Measurements from ENCODE around the gene APOC3.

The APOC3 gene

GRCh38 chr11:116873381-116873780, 43.7 kb downstream of the APOC3 start:
- no peaks in the 10 kb centered on the region for H3K9me3 ChIP-seq (ENCODE audit: control insufficient read depth, low read length)
- no peak overlapping the region for H3K4ac ChIP-seq (ENCODE audit: low read depth in 1 of 2, low read length in 2 of 2)
- H4K91ac ChIP-seq (ENCODE audit: low read length): no peak overlapping the region
- H2AFZ ChIP-seq (ENCODE audit: low read depth, low read length): no peak overlapping the region
- peaks cover 6% of the 10 kb centered on the region for H3K79me1 ChIP-seq (replicated peaks; ENCODE audit: low read length, poor library complexity, severe bottlenecking)
- 98% methylated on average over 11 of the region's 11 CpGs for WGBS
- no peak overlapping the region for H2BK5ac ChIP-seq (ENCODE audit: low read depth, low read length, poor library complexity, severe bottlenecking)
- H2BK15ac ChIP-seq (ENCODE audit: low read depth, poor library complexity, severe bottlenecking): no peak overlapping the region
- H3K27me3 ChIP-seq (ENCODE audit: control insufficient read depth in 1 of 2, insufficient read depth in 1 of 2, low read length in 2 of 2): no peaks in the 10 kb centered on the region
- no peak overlapping the region for H3K18ac ChIP-seq (ENCODE audit: low read depth in 1 of 2, low read length in 2 of 2)
- no peak overlapping the region for H2BK12ac ChIP-seq (ENCODE audit: low read length in 2 of 2)
- H4K8ac ChIP-seq (ENCODE audit: low read length): no peak overlapping the region
- no peak overlapping the region for H2AK5ac ChIP-seq (ENCODE audit: low read length, severe bottlenecking)
- no peaks in the 10 kb centered on the region for H3K4me1 ChIP-seq (ENCODE audit: control insufficient read depth, insufficient read depth, low read depth, low read length)
- H3K23ac ChIP-seq (ENCODE audit: low read length in 2 of 2): no peak overlapping the region
- H3K36me3 ChIP-seq (ENCODE audit: control insufficient read depth in 1 of 2, insufficient read depth in 2 of 2, low read depth in 1 of 2, low read length in 2 of 2): peaks cover 14 to 68% of the 10 kb centered on the region in 2 experiments
- H3K27ac ChIP-seq (ENCODE audit: low read length, poor library complexity, severe bottlenecking): no peak overlapping the region
- H3K4me2 ChIP-seq (ENCODE audit: low read length, poor library complexity, severe bottlenecking): no peak overlapping the region
- H3K9ac ChIP-seq (ENCODE audit: low read length): no peak overlapping the region
- H2BK120ac ChIP-seq (ENCODE audit: low read depth, low read length): no peak overlapping the region
- no peak overlapping the region for H3K14ac ChIP-seq (ENCODE audit: low read length in 2 of 2)
- no peak for DNase-seq
- H3K4me3 ChIP-seq (ENCODE audit: insufficient read depth in 1 of 2, low read depth in 1 of 2, low read length in 2 of 2): no peak overlapping the region

GRCh38 chr11:116874251-116874650, 44.5 kb downstream of the APOC3 start:
- 62% methylated on average over 2 of the region's 2 CpGs for WGBS
- Histone ChIP-seq H3K4me1 (ENCODE audit: control insufficient read depth, insufficient read depth, low read depth, low read length) (no peaks in the 10 kb centered on the region), H3K4me2 (ENCODE audit: low read length, poor library complexity, severe bottlenecking) (no peak overlapping the region), H3K9me3 (ENCODE audit: control insufficient read depth, low read length) (no peaks in the 10 kb centered on the region), H3K14ac (ENCODE audit: low read length in 2 of 2) (no peak overlapping the region), H3K4ac (ENCODE audit: low read depth in 1 of 2, low read length in 2 of 2) (no peak overlapping the region), H2BK12ac (ENCODE audit: low read length in 2 of 2) (no peak overlapping the region), H2BK15ac (ENCODE audit: low read depth, poor library complexity, severe bottlenecking) (no peak overlapping the region), H3K4me3 (ENCODE audit: insufficient read depth in 1 of 2, low read depth in 1 of 2, low read length in 2 of 2) (no peak overlapping the region), H2AFZ (ENCODE audit: low read depth, low read length) (no peak overlapping the region), H3K23ac (ENCODE audit: low read length in 2 of 2) (no peak overlapping the region), H3K36me3 (ENCODE audit: control insufficient read depth in 1 of 2, insufficient read depth in 2 of 2, low read depth in 1 of 2, low read length in 2 of 2) (peaks cover 14 to 60% of the 10 kb centered on the region in 2 experiments), H3K18ac (ENCODE audit: low read depth in 1 of 2, low read length in 2 of 2) (no peak overlapping the region), H3K9ac (ENCODE audit: low read length) (no peak overlapping the region), H3K27me3 (ENCODE audit: control insufficient read depth in 1 of 2, insufficient read depth in 1 of 2, low read length in 2 of 2) (no peaks in the 10 kb centered on the region), H4K8ac (ENCODE audit: low read length) (no peak overlapping the region), H3K79me1 (replicated peaks; ENCODE audit: low read length, poor library complexity, severe bottlenecking) (peaks cover 6% of the 10 kb centered on the region), H3K27ac (ENCODE audit: low read length, poor library complexity, severe bottlenecking) (no peak overlapping the region), H2BK5ac (ENCODE audit: low read depth, low read length, poor library complexity, severe bottlenecking) (no peak overlapping the region), H2BK120ac (ENCODE audit: low read depth, low read length) (no peak overlapping the region), H4K91ac (ENCODE audit: low read length) (no peak overlapping the region), H2AK5ac (ENCODE audit: low read length, severe bottlenecking) (no peak overlapping the region)
- DNase-seq: peak; percentile 45

- peak overlapping the region; percentile 76 for H4K8ac ChIP-seq (ENCODE audit: low read length)
- 100% methylated on average over 6 of the region's 7 CpGs for WGBS
- H3K18ac ChIP-seq (ENCODE audit: low read depth in 1 of 2, low read length in 2 of 2): peak overlapping the region in 1 of 2 experiments; percentile 59
- H3K36me3 ChIP-seq (ENCODE audit: control insufficient read depth in 1 of 2, insufficient read depth in 2 of 2, low read depth in 1 of 2, low read length in 2 of 2): peaks cover 12 to 50% of the 10 kb centered on the region in 2 experiments
- no peak overlapping the region for H3K9ac ChIP-seq (ENCODE audit: low read length)
- H2BK15ac ChIP-seq (ENCODE audit: low read depth, poor library complexity, severe bottlenecking): peak overlapping the region; percentile 63
- no peaks in the 10 kb centered on the region for H3K4me1 ChIP-seq (ENCODE audit: control insufficient read depth, insufficient read depth, low read depth, low read length)
- H2AK5ac ChIP-seq (ENCODE audit: low read length, severe bottlenecking): no peak overlapping the region
- no peak overlapping the region for H2BK5ac ChIP-seq (ENCODE audit: low read depth, low read length, poor library complexity, severe bottlenecking)
- H3K23ac ChIP-seq (ENCODE audit: low read length in 2 of 2): no peak overlapping the region
- H3K14ac ChIP-seq (ENCODE audit: low read length in 2 of 2): no peak overlapping the region
- H3K4me3 ChIP-seq (ENCODE audit: insufficient read depth in 1 of 2, low read depth in 1 of 2, low read length in 2 of 2): no peak overlapping the region
- H3K27me3 ChIP-seq (ENCODE audit: control insufficient read depth in 1 of 2, insufficient read depth in 1 of 2, low read length in 2 of 2): no peaks in the 10 kb centered on the region
- no peak overlapping the region for H3K27ac ChIP-seq (ENCODE audit: low read length, poor library complexity, severe bottlenecking)
- peak overlapping the region; percentile 78 for H4K91ac ChIP-seq (ENCODE audit: low read length)
- H3K4me2 ChIP-seq (ENCODE audit: low read length, poor library complexity, severe bottlenecking): no peak overlapping the region
- no peak for DNase-seq
- H2AFZ ChIP-seq (ENCODE audit: low read depth, low read length): no peak overlapping the region
- H2BK12ac ChIP-seq (ENCODE audit: low read length in 2 of 2): no peak overlapping the region
- H3K9me3 ChIP-seq (ENCODE audit: control insufficient read depth, low read length): no peaks in the 10 kb centered on the region
- H2BK120ac ChIP-seq (ENCODE audit: low read depth, low read length): peak overlapping the region; percentile 52
- H3K4ac ChIP-seq (ENCODE audit: low read depth in 1 of 2, low read length in 2 of 2): no peak overlapping the region
- peaks cover 6% of the 10 kb centered on the region for H3K79me1 ChIP-seq (replicated peaks; ENCODE audit: low read length, poor library complexity, severe bottlenecking)
These were observed 45.5 kb downstream of the APOC3 start for GRCh38 chr11:116875194-116875593.

- Histone ChIP-seq H3K27ac (ENCODE audit: low read length, poor library complexity, severe bottlenecking) (no peak overlapping the region), H3K36me3 (ENCODE audit: control insufficient read depth in 1 of 2, insufficient read depth in 2 of 2, low read depth in 1 of 2, low read length in 2 of 2) (peaks cover 15 to 47% of the 10 kb centered on the region in 2 experiments), H4K8ac (ENCODE audit: low read length) (no peak overlapping the region), H2AK5ac (ENCODE audit: low read length, severe bottlenecking) (no peak overlapping the region), H3K79me1 (replicated peaks; ENCODE audit: low read length, poor library complexity, severe bottlenecking) (peaks cover 8% of the 10 kb centered on the region), H3K9ac (ENCODE audit: low read length) (no peak overlapping the region), H2AFZ (ENCODE audit: low read depth, low read length) (no peak overlapping the region), H3K4ac (ENCODE audit: low read depth in 1 of 2, low read length in 2 of 2) (no peak overlapping the region), H2BK120ac (ENCODE audit: low read depth, low read length) (no peak overlapping the region), H3K4me3 (ENCODE audit: insufficient read depth in 1 of 2, low read depth in 1 of 2, low read length in 2 of 2) (no peak overlapping the region), H2BK15ac (ENCODE audit: low read depth, poor library complexity, severe bottlenecking) (no peak overlapping the region), H3K4me1 (ENCODE audit: control insufficient read depth, insufficient read depth, low read depth, low read length) (peaks cover 3% of the 10 kb centered on the region), H3K4me2 (ENCODE audit: low read length, poor library complexity, severe bottlenecking) (no peak overlapping the region), H3K23ac (ENCODE audit: low read length in 2 of 2) (no peak overlapping the region), H3K14ac (ENCODE audit: low read length in 2 of 2) (no peak overlapping the region), H3K9me3 (ENCODE audit: control insufficient read depth, low read length) (no peaks in the 10 kb centered on the region), H2BK12ac (ENCODE audit: low read length in 2 of 2) (no peak overlapping the region), H2BK5ac (ENCODE audit: low read depth, low read length, poor library complexity, severe bottlenecking) (no peak overlapping the region), H4K91ac (ENCODE audit: low read length) (peak overlapping the region; percentile 31), H3K18ac (ENCODE audit: low read depth in 1 of 2, low read length in 2 of 2) (no peak overlapping the region), H3K27me3 (ENCODE audit: control insufficient read depth in 1 of 2, insufficient read depth in 1 of 2, low read length in 2 of 2) (no peaks in the 10 kb centered on the region)
- no peak for DNase-seq
- WGBS: 94% methylated on average over 8 of the region's 8 CpGs
These were observed 46.9 kb downstream of the APOC3 start for GRCh38 chr11:116876656-116877055.
